GM10266 (cell line): ENCODE data around the gene OCEL1.

Source experiments
- DNase-seq: peaks from one replicate; pipeline ENCODE4 v3.0.0; 2012; ENCODE audit errors: extremely low spot score
- TF ChIP-seq, protein P1 (sequence below): IDR thresholded peaks from 2 replicates; pipeline ENCODE4 v1.5.1; 2012; ENCODE audit warnings: mild to moderate bottlenecking, low read depth; ENCODE audit not compliant: control insufficient read depth, insufficient read depth; ENCODE audit errors: missing control alignments

The OCEL1 gene

DNA sequence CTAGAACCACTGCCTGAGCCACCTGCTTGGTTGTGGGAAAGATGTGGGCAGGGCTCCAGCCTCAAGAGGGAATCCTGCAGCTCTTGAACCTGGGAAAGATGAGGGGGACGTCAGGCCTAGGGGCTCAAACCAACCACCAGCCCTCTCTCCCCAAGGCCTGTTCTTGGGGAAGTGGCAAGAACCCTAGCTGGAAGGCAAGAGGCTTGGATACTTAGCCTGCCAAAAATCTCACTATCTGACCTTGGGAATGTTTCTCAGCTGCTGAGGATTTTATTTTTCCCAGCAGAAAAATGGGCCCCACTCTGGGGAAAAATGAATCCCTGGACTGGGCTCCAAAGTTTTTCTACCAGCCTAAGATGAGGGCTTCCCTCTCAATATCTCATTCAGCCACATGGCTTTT lies 33.9 kb downstream of the OCEL1 start:
- no peak for DNase-seq
- TF ChIP-seq, protein P1, sequence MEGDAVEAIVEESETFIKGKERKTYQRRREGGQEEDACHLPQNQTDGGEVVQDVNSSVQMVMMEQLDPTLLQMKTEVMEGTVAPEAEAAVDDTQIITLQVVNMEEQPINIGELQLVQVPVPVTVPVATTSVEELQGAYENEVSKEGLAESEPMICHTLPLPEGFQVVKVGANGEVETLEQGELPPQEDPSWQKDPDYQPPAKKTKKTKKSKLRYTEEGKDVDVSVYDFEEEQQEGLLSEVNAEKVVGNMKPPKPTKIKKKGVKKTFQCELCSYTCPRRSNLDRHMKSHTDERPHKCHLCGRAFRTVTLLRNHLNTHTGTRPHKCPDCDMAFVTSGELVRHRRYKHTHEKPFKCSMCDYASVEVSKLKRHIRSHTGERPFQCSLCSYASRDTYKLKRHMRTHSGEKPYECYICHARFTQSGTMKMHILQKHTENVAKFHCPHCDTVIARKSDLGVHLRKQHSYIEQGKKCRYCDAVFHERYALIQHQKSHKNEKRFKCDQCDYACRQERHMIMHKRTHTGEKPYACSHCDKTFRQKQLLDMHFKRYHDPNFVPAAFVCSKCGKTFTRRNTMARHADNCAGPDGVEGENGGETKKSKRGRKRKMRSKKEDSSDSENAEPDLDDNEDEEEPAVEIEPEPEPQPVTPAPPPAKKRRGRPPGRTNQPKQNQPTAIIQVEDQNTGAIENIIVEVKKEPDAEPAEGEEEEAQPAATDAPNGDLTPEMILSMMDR: no peak

DNA sequence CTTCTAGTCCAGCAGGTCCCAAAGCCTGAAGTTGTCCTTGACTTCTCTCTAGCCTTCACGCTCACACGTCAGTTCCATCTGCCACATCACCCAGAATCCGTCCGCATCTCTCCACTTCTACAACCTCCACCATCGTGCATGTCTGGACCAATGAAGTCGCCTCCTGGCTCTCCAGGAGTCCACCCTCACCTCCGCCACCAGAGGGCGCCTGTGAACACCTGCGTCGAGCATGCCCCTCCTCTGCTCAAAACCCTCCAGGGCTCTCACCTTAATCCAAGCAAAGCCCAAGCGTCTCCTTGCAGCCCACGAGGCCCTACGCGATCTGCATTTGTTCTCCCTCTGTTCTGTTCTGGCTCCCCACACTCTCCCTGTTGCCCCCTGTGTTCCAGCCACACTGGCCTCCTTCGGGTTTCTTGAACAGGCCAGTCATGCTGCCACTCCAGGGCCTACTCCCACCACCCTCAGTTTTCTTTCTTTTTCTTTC lies 34.9 kb downstream of the OCEL1 start:
- DNase-seq: peak; percentile 91
- TF ChIP-seq, protein P1: peak; percentile 95

DNA sequence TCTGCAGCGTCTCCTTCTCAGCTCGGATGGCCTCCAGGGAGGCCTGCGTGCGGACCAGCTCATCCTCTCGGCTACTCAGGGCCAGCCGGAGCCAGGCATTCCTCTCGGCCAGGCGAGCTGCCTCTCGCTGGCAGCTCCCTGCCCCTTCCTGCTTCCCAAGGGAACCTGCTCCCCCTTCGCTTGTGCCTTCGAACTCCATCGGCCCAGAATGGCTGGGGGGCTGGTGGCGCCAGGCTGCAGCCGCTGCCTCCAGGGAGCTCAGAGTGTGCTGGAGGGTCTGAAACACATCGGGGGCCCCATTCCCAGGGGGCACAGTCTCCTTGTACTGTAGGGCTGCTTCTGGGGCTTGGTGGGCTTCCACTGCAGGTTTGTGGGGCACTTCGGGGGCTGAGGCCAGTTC lies 36.5 kb downstream of the OCEL1 start:
- no peak for DNase-seq
- TF ChIP-seq, protein P1: no peak

DNA sequence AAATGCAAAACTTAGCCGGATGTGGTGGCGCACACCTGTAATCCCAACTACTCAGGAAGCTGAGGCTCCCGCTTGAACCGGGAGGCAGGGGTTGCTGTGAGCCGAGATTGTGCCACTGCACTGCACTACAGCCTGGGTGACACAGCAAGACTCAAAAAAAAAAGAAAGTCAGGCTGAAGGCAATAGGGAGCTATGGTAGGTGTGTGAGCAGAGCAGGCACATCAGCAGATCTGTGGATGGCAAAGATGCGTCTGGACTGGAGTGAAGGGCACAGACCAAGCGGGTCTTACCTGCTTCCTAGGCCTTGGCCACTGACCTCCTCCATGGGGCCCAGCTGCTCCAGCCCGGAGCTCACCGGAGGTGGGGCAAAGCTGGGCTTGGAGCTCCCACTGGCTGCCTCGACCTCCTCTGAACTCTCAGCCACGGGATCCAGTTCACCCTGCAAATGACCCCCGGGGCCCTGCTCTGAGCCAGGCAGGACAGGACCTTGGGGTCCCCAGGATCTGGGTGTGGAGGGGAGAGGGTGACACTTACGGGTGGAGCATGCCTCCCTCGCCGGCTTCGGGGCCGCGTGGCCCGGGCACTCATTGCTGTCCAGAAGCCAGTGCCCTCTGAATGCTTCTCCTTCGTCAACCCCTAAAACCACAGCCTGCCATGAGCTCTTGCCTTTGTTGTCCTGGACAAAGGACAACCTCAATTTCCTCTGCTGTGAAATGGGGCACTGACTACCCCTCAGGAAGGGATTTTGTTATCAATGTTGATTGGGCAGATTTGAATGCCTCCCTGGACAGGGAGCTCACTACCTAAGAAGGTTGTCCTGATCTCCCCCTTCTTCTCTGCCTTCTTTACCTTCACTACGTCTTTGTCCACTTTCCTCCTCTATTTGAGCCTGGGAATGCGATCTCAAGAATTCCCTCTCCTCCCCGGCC lies 38.0 kb downstream of the OCEL1 start:
- DNase-seq: no peak
- TF ChIP-seq, protein P1: no peak

DNA sequence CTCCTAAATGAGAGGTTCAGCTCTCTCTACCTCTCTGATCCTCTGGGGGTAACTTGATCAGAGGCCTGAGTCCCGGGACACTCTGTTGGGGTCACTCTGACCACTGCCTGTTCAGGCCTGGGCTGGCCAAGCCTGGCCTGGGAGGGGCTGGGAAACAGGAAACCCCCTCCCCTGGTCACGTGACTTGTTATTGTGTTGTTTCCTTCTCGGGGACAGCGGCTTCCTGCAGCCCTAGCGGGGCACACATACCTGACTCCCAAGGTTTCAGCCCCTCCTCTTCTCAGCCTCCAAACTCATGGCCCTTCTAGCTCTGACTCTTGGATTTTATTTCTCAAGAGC lies 38.6 kb downstream of the OCEL1 start, which contains the start of gene USHBP1:
Gene USHBP1 (minus strand): TSS at position 105 of the 339 bp plus-strand sequence. CDS start 446 bp downstream, outside the sequence.
- TF ChIP-seq, protein P1: no peak
- DNase-seq: no peak

DNA sequence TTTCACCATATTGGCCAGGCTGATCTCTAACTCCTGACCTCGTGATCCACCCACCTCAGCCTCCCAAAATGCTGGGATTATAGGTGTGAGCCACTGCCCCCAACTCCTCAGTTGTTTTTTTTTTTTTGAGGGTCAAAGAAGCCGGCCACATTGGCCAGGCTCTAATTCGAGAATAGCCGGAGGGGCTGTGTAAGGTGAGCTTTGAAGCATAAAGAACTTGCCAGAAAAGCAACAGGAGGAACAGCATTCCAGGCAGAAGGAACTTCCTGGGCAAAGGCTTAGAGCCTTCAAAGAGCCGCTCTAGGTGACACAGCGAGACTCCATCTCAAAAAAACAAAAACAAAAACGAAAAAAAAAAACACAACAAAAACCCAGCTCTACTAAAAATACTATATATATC lies 40.0 kb downstream of the OCEL1 start:
- no peak for DNase-seq
- TF ChIP-seq, protein P1: no peak

DNA sequence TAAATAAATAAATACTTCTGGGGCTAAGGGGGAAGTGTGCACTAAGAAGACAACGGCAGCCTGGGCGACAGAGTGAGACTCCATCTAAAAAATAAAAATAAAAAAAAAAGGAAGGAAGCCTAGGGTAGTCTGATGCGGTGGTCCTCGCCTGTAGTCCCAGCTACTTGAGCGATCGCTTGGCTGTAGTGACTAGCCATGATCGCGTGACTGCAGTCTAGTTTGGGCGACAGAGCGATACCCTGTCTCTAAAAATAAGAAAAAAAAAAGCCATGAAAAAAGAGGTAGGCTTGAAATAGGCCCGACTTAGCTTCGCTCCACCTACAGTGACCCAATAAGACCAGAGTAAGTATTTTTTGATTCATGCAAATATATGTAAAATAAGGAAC lies 40.6 kb downstream of the OCEL1 start:
- DNase-seq: peak; percentile 52
- TF ChIP-seq, protein P1: no peak
